Testis (tissue), 2 donors: Measurements from ENCODE around the gene ODAPH.

Source experiments
- CTCF ChIP-seq, 3 experiments: fragments of 450-650 bp in 2 of 3; fragments of 200-600 bp in 1 of 3; sonication (generic) in 1 of 3; IDR thresholded peaks; one replicate each; pipeline ENCODE4 v1.5.1; 2016 to 2019; ENCODE audit warnings: antibody characterized with exemption in 3 of 3, mild to moderate bottlenecking in 2 of 3, moderate library complexity in 1 of 3
- POLR2A ChIP-seq: fragments of 450-650 bp; IDR thresholded peaks from one replicate; pipeline ENCODE4 v1.6.1; 2017; ENCODE audit warnings: antibody characterized with exemption, mild to moderate bottlenecking, moderate library complexity

- TF ChIP-seq CTCF (IDR thresholded peaks at IDR 0.05) (no peak), POLR2A (no peak)
These were observed 56.4 kb downstream of the ODAPH start for GRCh38 chr4:75612306-75612705.
